HS-5 (cell line): ENCODE results near the gene DOCK8.

Experiments
- DNase-seq: peaks from one replicate; pipeline ENCODE4 v3.0.0-alpha.2; 2012; ENCODE audit warnings: low read depth

DOCK8 gene

GRCh38 chr9:503881-504852 lies 289.5 kb downstream of the DOCK8 start, which contains the start of gene KANK1:
TSS of gene KANK1 (plus strand) at chr9:504695.
- DNase-seq: no peak

DNA sequence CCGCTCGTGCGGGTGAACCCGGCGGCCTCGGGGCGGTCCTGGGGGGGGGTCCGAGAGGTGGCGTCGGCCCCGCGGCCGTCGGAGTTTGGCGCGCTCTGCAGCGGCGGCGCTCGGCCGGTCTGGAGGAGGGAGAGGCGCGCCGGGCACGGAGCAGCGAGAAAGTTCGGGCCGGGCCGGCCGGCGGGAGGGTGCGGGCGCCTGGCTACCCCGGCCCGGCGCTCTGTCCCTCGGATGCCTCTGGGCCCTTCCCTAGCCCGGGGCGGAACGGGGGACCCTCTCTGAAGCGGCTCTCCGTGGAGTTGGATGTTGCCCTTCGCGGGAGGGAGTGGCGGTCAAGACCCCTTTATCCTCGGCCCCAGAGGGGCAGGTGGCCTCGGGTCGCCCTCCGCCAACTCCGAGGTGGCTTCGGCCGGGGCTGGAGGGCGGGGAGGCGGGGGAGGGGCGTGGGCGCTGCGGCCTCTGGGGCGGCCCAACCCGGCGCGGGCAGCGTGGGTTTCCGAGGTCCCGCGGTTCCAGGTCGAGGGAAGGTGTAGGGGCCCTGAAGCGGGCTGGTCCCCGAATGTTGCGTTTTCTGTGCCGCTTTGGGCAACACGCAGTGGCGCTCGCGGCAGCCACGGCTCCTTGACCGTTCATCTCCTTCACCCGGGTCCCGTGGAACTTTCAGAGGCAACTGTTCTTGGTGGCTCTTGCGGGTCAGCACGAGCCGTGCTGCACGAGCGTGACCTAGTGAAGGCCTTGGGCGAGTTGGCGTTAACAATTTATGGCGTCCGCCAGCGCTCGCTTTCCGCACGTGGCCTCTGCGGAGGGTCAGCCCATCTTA lies 290.5 kb downstream of the DOCK8 start:
- DNase-seq: no peak

GRCh38 chr9:505741-506059 lies 291.0 kb downstream of the DOCK8 start:
- DNase-seq: no peak

DNA sequence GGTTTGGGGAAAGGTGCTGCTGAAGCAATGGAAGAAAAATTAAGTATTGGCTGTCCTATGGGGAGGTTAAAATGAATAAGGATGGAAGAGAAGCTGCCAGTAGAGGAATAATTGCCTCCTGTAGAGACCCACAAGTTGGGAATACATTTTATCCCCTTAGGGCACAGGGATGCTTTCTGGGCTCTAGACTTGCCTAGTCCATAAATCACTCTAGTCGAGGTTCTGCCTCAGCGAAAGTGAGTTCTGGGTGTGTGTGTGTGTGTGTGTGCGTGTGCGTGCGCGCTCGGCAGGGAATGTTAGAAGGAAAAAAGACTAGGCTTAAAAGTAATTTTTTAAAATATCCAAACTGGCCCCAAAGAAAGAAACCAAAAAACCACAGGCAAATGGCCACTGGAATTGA lies 291.6 kb downstream of the DOCK8 start:
- DNase-seq: no peak

DNA sequence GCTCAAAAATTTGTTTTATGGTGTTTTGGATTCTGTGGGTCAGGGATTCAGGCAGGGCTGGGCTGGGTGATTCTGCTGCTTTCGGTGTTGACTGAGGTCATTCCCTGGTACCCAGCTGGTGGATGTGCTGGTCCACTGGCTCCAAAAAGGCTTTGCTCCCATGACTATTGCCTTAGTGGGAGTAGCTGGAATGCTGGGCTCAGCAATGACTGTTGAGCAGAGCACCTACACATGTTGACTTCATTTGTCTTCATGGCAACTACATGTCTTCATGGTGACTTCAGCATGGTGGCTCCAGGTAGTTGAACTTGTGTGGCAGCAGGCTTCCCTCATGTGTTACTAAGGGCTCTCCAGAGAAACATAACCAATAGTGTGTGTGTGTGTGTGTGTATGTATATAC lies 297.2 kb downstream of the DOCK8 start:
- no peak for DNase-seq

GRCh38 chr9:512555-513272 lies 298.0 kb downstream of the DOCK8 start:
- DNase-seq: no peak
